Osteocyte (in vitro differentiated cells): Measurements from ENCODE around the gene BGN. TPM values are rescaled to one million over a fixed set of nuclear protein-coding genes. Genes with fewer than 3 reads are reported as not detected.

Experiments used
- DNase-seq: peaks from one replicate; pipeline ENCODE4 v3.0.0; 2021; ENCODE audit warnings: mixed read lengths; ENCODE audit not compliant: unreplicated experiment; ENCODE audit errors: extremely low spot score
- H3K27ac Mint-ChIP-seq: one replicate; pipeline ENCODE4 v1.8.0; 2021; ENCODE audit warnings: mild to moderate bottlenecking, mixed read lengths; ENCODE audit not compliant: unreplicated experiment
- H3K27me3 Mint-ChIP-seq: one replicate; pipeline ENCODE4 v1.8.0; 2021; ENCODE audit warnings: mixed read lengths; ENCODE audit not compliant: unreplicated experiment
- H3K36me3 Mint-ChIP-seq: one replicate; pipeline ENCODE4 v1.8.0; 2021; ENCODE audit warnings: mixed read lengths; ENCODE audit not compliant: unreplicated experiment
- H3K4me1 Mint-ChIP-seq: one replicate; pipeline ENCODE4 v1.8.0; 2021; ENCODE audit warnings: mixed read lengths; ENCODE audit not compliant: unreplicated experiment
- H3K4me3 Mint-ChIP-seq: one replicate; pipeline ENCODE4 v1.8.0; 2021; ENCODE audit warnings: mild to moderate bottlenecking, moderate library complexity, mixed read lengths; ENCODE audit not compliant: unreplicated experiment
- H3K9me3 Mint-ChIP-seq: one replicate; pipeline ENCODE4 v1.8.0; 2021; ENCODE audit warnings: mixed read lengths; ENCODE audit not compliant: unreplicated experiment
- CTCF ChIP-seq: fragments of 200-600 bp; sonication (generic); IDR thresholded peaks from 2 replicates; pipeline ENCODE4 v1.5.0; 2021; ENCODE audit warnings: antibody characterized with exemption, mild to moderate bottlenecking, moderate library complexity
- total RNA-seq: library from RNA; stranded (reverse); gene quantifications from 2 replicates; pipeline ENCODE4 v1.2.1, GENCODE V29; 2021

BGN gene
- total RNA-seq, 1 donor from 2014 or later: 1,633 TPM

- H3K27ac Mint-ChIP-seq: no peak overlapping the region
- peaks cover 3% of the 10 kb centered on the region for H3K36me3 Mint-ChIP-seq
- no peaks in the 10 kb centered on the region for H3K4me1 Mint-ChIP-seq
- no peaks in the 10 kb centered on the region for H3K9me3 Mint-ChIP-seq
- no peak for DNase-seq
- TF ChIP-seq CTCF: no peak
- no peak overlapping the region for H3K4me3 Mint-ChIP-seq
- no peaks in the 10 kb centered on the region for H3K27me3 Mint-ChIP-seq
Observed at GRCh38 chrX:153446950-153447580, 47.7 kb upstream of the BGN start.

- H3K4me3 Mint-ChIP-seq: no peak overlapping the region
- no peaks in the 10 kb centered on the region for H3K27me3 Mint-ChIP-seq
- DNase-seq: no peak
- no peak for TF ChIP-seq CTCF
- no peaks in the 10 kb centered on the region for H3K4me1 Mint-ChIP-seq
- H3K9me3 Mint-ChIP-seq: no peaks in the 10 kb centered on the region
- H3K27ac Mint-ChIP-seq: no peak overlapping the region
- peaks cover 3% of the 10 kb centered on the region for H3K36me3 Mint-ChIP-seq
Observed at GRCh38 chrX:153447581-153447960, 47.2 kb upstream of the BGN start.

DNA sequence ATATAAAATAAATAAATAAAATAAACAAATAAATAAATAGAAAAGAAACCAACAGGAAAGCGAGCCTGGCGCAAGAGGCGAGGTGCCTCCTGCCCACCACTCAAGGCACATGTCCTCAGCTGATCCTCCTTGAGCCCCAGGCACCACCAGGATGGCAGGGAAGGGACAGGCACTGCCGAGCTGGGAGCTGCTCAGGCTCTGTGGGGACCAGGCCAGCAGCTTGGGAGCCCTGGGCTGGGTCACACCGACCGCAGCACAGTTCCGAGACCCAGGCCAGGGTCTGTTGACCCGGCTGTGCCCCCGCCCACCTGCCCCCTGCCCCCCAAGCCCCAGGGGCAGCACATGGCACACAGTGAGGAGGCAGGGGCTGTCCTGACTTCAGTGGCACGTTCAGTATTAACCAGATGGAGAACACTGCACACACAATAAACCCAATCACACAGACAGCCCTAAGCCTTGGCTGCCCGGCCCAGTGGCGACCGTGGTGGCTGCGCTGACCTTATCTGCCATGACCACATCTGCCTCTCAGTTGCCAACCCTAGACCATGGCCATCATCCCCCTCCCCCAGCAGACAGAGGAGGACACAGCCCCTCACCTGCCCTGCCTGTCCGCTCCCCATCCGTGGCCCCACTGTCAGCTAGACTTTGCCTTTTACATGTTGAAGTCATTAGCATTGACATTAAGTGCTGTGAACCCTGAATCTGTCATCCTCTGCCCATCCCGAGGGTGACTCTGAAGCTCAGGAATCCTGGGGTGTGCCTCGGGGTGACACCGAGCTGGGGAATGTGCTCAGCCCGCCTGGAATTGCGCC, 46.0 kb upstream of the BGN start:
- H3K9me3 Mint-ChIP-seq: no peaks in the 10 kb centered on the region
- no peak overlapping the region for H3K4me3 Mint-ChIP-seq
- DNase-seq: no peak

GRCh38 chrX:153449368-153450113, 45.2 kb upstream of the BGN start:
- peaks cover 3% of the 10 kb centered on the region for H3K36me3 Mint-ChIP-seq
- H3K9me3 Mint-ChIP-seq: no peaks in the 10 kb centered on the region
- TF ChIP-seq CTCF: no peak
- no peaks in the 10 kb centered on the region for H3K4me1 Mint-ChIP-seq
- DNase-seq: no peak
- no peak overlapping the region for H3K27ac Mint-ChIP-seq
- H3K4me3 Mint-ChIP-seq: no peak overlapping the region
- H3K27me3 Mint-ChIP-seq: no peaks in the 10 kb centered on the region

More for the DNA sequence above, 46.0 kb upstream of the BGN start:
- no peak overlapping the region for H3K27ac Mint-ChIP-seq
- peaks cover 3% of the 10 kb centered on the region for H3K36me3 Mint-ChIP-seq
- no peak for TF ChIP-seq CTCF
- H3K27me3 Mint-ChIP-seq: no peaks in the 10 kb centered on the region
- H3K4me1 Mint-ChIP-seq: no peaks in the 10 kb centered on the region
